ENCODE measurements around the gene NEK1.

Gene NEK1

GRCh38 chr4:169644802-169645201 lies 32.4 kb upstream of the NEK1 start:
- DNase-seq (ENCODE audit: low read depth), result no peak

GRCh38 chr4:169640261-169640870 lies 28.0 kb upstream of the NEK1 start:
- DNase-seq (ENCODE audit: low read depth), result no peak
- H3K4me3 ChIP-seq (ENCODE audit: low read length), result no peak overlapping the region
- no peak for TF ChIP-seq CTCF (conservative IDR thresholded peaks at IDR 0.05; ENCODE audit: low read depth, low read length)

More at GRCh38 chr4:169644802-169645201, 32.4 kb upstream of the NEK1 start:
- H3K4me3 ChIP-seq (ENCODE audit: low read length), result no peak overlapping the region
- no peak for TF ChIP-seq CTCF (conservative IDR thresholded peaks at IDR 0.05; ENCODE audit: low read depth, low read length)

DNA sequence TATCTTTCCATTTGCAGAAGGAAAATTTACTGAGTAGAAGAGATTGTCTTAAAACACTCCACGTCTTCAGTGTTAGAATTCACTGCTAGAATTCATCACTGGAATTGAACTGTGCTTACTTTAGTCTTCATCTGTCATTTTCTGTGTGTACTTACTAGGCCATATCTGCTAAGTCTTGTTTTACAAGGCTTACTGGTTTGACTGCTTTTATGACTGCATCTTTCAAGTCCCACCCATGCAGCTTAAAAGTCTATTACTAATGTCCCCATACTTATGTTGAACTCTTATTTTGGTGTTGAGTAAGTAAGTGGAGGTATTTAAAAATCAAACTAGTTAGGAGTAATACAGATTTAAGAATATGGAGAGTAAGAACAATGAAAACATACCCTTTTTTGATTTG lies 22.6 kb upstream of the NEK1 start:
- no peak for TF ChIP-seq CTCF (conservative IDR thresholded peaks at IDR 0.05; ENCODE audit: low read depth, low read length)

DNA sequence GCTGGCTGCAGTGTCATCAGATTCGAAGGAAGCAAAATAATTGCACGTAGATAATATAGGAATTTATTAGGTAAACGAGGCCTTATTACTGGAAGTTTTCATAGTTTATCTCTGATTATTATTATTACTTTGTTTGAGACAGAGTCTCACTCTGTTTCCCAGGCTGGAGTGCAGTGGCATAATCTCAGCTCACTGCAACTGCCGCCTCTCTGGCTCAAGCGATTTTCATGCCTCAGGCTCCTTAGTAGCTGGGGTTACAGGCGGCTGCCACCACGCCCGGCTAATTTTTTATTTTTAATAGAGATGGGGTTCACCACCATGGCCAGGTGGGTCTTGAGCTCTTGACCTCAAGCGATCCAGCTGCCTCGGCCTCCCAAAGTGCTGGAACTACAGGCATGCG lies 20.5 kb upstream of the NEK1 start:
- DNase-seq (ENCODE audit: low read depth), result no peak
- TF ChIP-seq CTCF (conservative IDR thresholded peaks at IDR 0.05; ENCODE audit: low read depth, low read length), result no peak
- H3K4me3 ChIP-seq (ENCODE audit: low read length), result no peak overlapping the region

More for the DNA sequence above, 22.6 kb upstream of the NEK1 start:
- no peak overlapping the region for H3K4me3 ChIP-seq (ENCODE audit: low read length)
- no peak for DNase-seq (ENCODE audit: low read depth)

DNA sequence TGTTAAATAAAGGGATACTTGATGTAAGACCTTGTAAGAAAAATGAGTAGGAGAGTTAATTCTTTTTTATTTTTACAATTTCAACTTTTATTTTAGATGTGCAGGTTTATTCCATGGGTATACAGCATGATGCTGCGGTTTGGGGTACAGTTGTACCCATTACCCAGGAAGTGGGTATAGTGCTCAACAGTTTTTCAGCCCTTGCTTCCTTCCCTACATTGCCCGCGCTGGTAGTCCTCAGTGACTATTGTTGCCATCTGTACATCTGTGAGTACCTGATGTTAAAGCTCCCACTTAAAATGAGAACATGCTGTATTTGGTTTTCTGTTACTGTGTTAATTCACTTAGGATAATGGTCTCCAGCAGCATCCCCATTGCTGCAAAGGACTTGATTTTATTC lies 17.7 kb upstream of the NEK1 start:
- TF ChIP-seq CTCF (conservative IDR thresholded peaks at IDR 0.05; ENCODE audit: low read depth, low read length), result no peak
- DNase-seq (ENCODE audit: low read depth), result no peak

GRCh38 chr4:169628579-169628978 lies 16.2 kb upstream of the NEK1 start:
- DNase-seq (ENCODE audit: low read depth), result no peak
- TF ChIP-seq CTCF (conservative IDR thresholded peaks at IDR 0.05; ENCODE audit: low read depth, low read length), result no peak
- no peak overlapping the region for H3K4me3 ChIP-seq (ENCODE audit: low read length)

More for the DNA sequence above, 17.7 kb upstream of the NEK1 start:
- no peak overlapping the region for H3K4me3 ChIP-seq (ENCODE audit: low read length)

GRCh38 chr4:169627307-169627706 lies 14.9 kb upstream of the NEK1 start:
- DNase-seq (ENCODE audit: low read depth), result no peak
- no peak overlapping the region for H3K4me3 ChIP-seq (ENCODE audit: low read length)
- no peak for TF ChIP-seq CTCF (conservative IDR thresholded peaks at IDR 0.05; ENCODE audit: low read depth, low read length)

All from retinal pigment epithelial cell (primary cell).